Mucosa of stomach (tissue), 1 donor: ENCODE measurements around the gene RABEP2.
"Not testable (repeated sequence)": the region's sequence is repeated elsewhere in the genome, so short reads cannot be mapped to it uniquely, and the experiment has no call there.

Source experiments
- H3K27me3 ChIP-seq: one replicate; pipeline ENCODE4 v1.7.0; 2013; ENCODE audit warnings: mild to moderate bottlenecking, low read length; ENCODE audit not compliant: control insufficient read depth, insufficient read depth
- H3K36me3 ChIP-seq: one replicate; pipeline ENCODE4 v1.7.0; 2013; ENCODE audit warnings: low read length; ENCODE audit not compliant: control insufficient read depth, insufficient read depth
- H3K4me1 ChIP-seq: one replicate; pipeline ENCODE4 v1.7.0; 2013; ENCODE audit warnings: mild to moderate bottlenecking, low read length; ENCODE audit not compliant: control insufficient read depth, insufficient read depth
- H3K4me3 ChIP-seq: one replicate; pipeline ENCODE4 v1.7.0; 2013; ENCODE audit warnings: low read length
- H3K9ac ChIP-seq: one replicate; pipeline ENCODE4 v1.7.0; 2013; ENCODE audit warnings: mild to moderate bottlenecking, low read length, moderate library complexity
- H3K9me3 ChIP-seq: one replicate; pipeline ENCODE4 v1.7.0; 2013; ENCODE audit warnings: mild to moderate bottlenecking, low read length, moderate library complexity; ENCODE audit not compliant: control insufficient read depth
- donor health status: Pancreatic carcinoma.

The RABEP2 gene

GRCh38 chr16:28946681-28947080 lies 21.6 kb upstream of the RABEP2 start:
- Histone ChIP-seq H3K27me3 (peaks cover 2% of the 10 kb centered on the region), H3K9me3 (no peaks in the 10 kb centered on the region), H3K4me1 (peaks cover 20% of the 10 kb centered on the region), H3K9ac (no peak overlapping the region), H3K36me3 (no peaks in the 10 kb centered on the region), H3K4me3 (no peak overlapping the region)

- Histone ChIP-seq H3K4me1 (peaks cover 13% of the 10 kb centered on the region), H3K4me3 (no peak overlapping the region), H3K9me3 (no peaks in the 10 kb centered on the region), H3K27me3 (peaks cover 2% of the 10 kb centered on the region), H3K9ac (no peak overlapping the region), H3K36me3 (no peaks in the 10 kb centered on the region)
Observed at GRCh38 chr16:28943281-28943680, 18.2 kb upstream of the RABEP2 start.

GRCh38 chr16:28939825-28940224 lies 14.8 kb upstream of the RABEP2 start:
- not testable (repeated sequence) for H3K4me3 ChIP-seq, H3K36me3 ChIP-seq, H3K9ac ChIP-seq, H3K9me3 ChIP-seq, H3K27me3 ChIP-seq
- peaks cover 12% of the 10 kb centered on the region for H3K4me1 ChIP-seq

- Histone ChIP-seq H3K4me1 (peaks cover 12% of the 10 kb centered on the region), H3K9me3 (no peaks in the 10 kb centered on the region), H3K9ac (no peak overlapping the region), H3K36me3 (no peaks in the 10 kb centered on the region), H3K27me3 (peaks cover under 1% of the 10 kb centered on the region), H3K4me3 (no peak overlapping the region)
Observed at GRCh38 chr16:28938721-28939120, 13.7 kb upstream of the RABEP2 start.

- H3K4me3 ChIP-seq, result no peak overlapping the region
- peaks cover 12% of the 10 kb centered on the region for H3K4me1 ChIP-seq
- no peak overlapping the region for H3K9ac ChIP-seq
- no peaks in the 10 kb centered on the region for H3K27me3 ChIP-seq
- no peaks in the 10 kb centered on the region for H3K36me3 ChIP-seq
- H3K9me3 ChIP-seq, result no peaks in the 10 kb centered on the region
Observed at GRCh38 chr16:28937222-28937876, 12.3 kb upstream of the RABEP2 start.

GRCh38 chr16:28936784-28937155 lies 11.7 kb upstream of the RABEP2 start:
- Histone ChIP-seq H3K9ac (no peak overlapping the region), H3K27me3 (no peaks in the 10 kb centered on the region), H3K4me1 (peaks cover 12% of the 10 kb centered on the region), H3K4me3 (peak overlapping the region; percentile 16), H3K9me3 (no peaks in the 10 kb centered on the region), H3K36me3 (no peaks in the 10 kb centered on the region)

- H3K27me3 ChIP-seq, result no peaks in the 10 kb centered on the region
- H3K9ac ChIP-seq, result no peak overlapping the region
- peaks cover 12% of the 10 kb centered on the region for H3K4me1 ChIP-seq
- H3K36me3 ChIP-seq, result no peaks in the 10 kb centered on the region
- H3K9me3 ChIP-seq, result no peaks in the 10 kb centered on the region
- H3K4me3 ChIP-seq, result peak overlapping the region; percentile 16
Observed at GRCh38 chr16:28935924-28936783, 11.1 kb upstream of the RABEP2 start.

GRCh38 chr16:28935346-28935745 lies 10.3 kb upstream of the RABEP2 start:
- Histone ChIP-seq H3K36me3 (no peaks in the 10 kb centered on the region), H3K9ac (no peak overlapping the region), H3K4me3 (no peak overlapping the region), H3K27me3 (no peaks in the 10 kb centered on the region), H3K4me1 (peaks cover 12% of the 10 kb centered on the region), H3K9me3 (no peaks in the 10 kb centered on the region)

GRCh38 chr16:28933171-28933570 lies 8.1 kb upstream of the RABEP2 start:
- H3K4me1 ChIP-seq, result peaks cover 12% of the 10 kb centered on the region
- H3K27me3 ChIP-seq, result no peaks in the 10 kb centered on the region
- H3K4me3 ChIP-seq, result no peak overlapping the region
- H3K9ac ChIP-seq, result no peak overlapping the region
- no peaks in the 10 kb centered on the region for H3K9me3 ChIP-seq
- H3K36me3 ChIP-seq, result no peaks in the 10 kb centered on the region

- H3K36me3 ChIP-seq, result no peaks in the 10 kb centered on the region
- H3K4me3 ChIP-seq, result no peak overlapping the region
- H3K4me1 ChIP-seq, result peaks cover 12% of the 10 kb centered on the region
- no peaks in the 10 kb centered on the region for H3K9me3 ChIP-seq
- H3K27me3 ChIP-seq, result no peaks in the 10 kb centered on the region
- H3K9ac ChIP-seq, result no peak overlapping the region
Observed at GRCh38 chr16:28932339-28933141, 7.5 kb upstream of the RABEP2 start.

- Histone ChIP-seq H3K4me3 (no peak within 1 kb of the TSS), H3K9me3 (no peaks in the 10 kb centered on the region), H3K36me3 (no peaks in the 10 kb centered on the region), H3K4me1 (peaks cover 9% of the 10 kb centered on the region), H3K9ac (no peak within 1 kb of the TSS), H3K27me3 (no peaks in the 10 kb centered on the region)
Observed at GRCh38 chr16:28931801-28932225, 6.8 kb upstream of the RABEP2 start, which contains the start of gene CD19. Gene CD19, plus strand, starts transcription at chr16:28931971. Its CDS starts 30 bp downstream, at chr16:28932001.

GRCh38 chr16:28930652-28931051 lies 5.6 kb upstream of the RABEP2 start:
- Histone ChIP-seq H3K4me1 (no peaks in the 10 kb centered on the region), H3K9ac (no peak overlapping the region), H3K36me3 (no peaks in the 10 kb centered on the region), H3K27me3 (no peaks in the 10 kb centered on the region), H3K9me3 (no peaks in the 10 kb centered on the region), H3K4me3 (no peak overlapping the region)
